Caco-2 (cell line): ENCODE data around the gene OXT. TPM values are rescaled to one million over a fixed set of nuclear protein-coding genes. Genes with fewer than 3 reads are reported as not detected.

Source experiments
- BruUV-seq: library from RNA; stranded (reverse); fragments of 400-500 nt; replicated peaks from 2 replicates; lab custom pipeline; 2021; lab: Mats Ljungman, UMichigan
- CTCF ChIA-PET: fragments of 300-600 bp; sonication (Branson Sonifier 250); formaldehyde crosslinking; loops from one replicate; lab custom pipeline; 2022; ENCODE audit warnings: antibody characterized with exemption; lab: Charles Lee
- POLR2A ChIA-PET: fragments of 300-600 bp; sonication (Branson Sonifier 250); formaldehyde crosslinking; loops from one replicate; lab custom pipeline; 2022; ENCODE audit warnings: antibody characterized with exemption; lab: Charles Lee
- DNase-seq, 2 experiments: peaks; one replicate each; pipeline versions ENCODE4 v3.0.0 to v3.0.0-alpha.2; 2020 to 2022
- H3K27me3 ChIP-seq: replicated peaks from 2 replicates; pipeline ENCODE4 v1.6.0; 2011; ENCODE audit warnings: low read length; ENCODE audit not compliant: control insufficient read depth, insufficient read depth
- H3K36me3 ChIP-seq: 2 replicates; pipeline ENCODE4 v1.5.1; 2011; ENCODE audit warnings: low read length; ENCODE audit not compliant: control insufficient read depth, insufficient read depth
- H3K4me1 ChIP-seq: fragments of 250-450 bp; sonication (Bioruptor Pico); 2 replicates; pipeline ENCODE4 v1.5.1; 2020; ENCODE audit warnings: mild to moderate bottlenecking
- H3K4me3 ChIP-seq: 2 replicates; pipeline ENCODE4 v1.5.1; 2011; ENCODE audit warnings: low read depth, mild to moderate bottlenecking, control low read depth, low read length
- H3K9me3 ChIP-seq: fragments of 250-450 bp; sonication (Bioruptor Pico); 2 replicates; pipeline ENCODE4 v1.5.1; 2020; ENCODE audit warnings: mild to moderate bottlenecking, moderate library complexity
- H3K27ac Mint-ChIP-seq: one replicate; pipeline ENCODE4 v1.8.0; 2022; ENCODE audit warnings: mixed read lengths; ENCODE audit not compliant: unreplicated experiment
- H3K27me3 Mint-ChIP-seq: one replicate; pipeline ENCODE4 v1.8.0; 2022; ENCODE audit warnings: mixed read lengths; ENCODE audit not compliant: insufficient read depth, unreplicated experiment
- H3K36me3 Mint-ChIP-seq: one replicate; pipeline ENCODE4 v1.8.0; 2022; ENCODE audit warnings: mild to moderate bottlenecking, mixed read lengths; ENCODE audit not compliant: insufficient read depth, unreplicated experiment
- H3K4me1 Mint-ChIP-seq: one replicate; pipeline ENCODE4 v1.8.0; 2022; ENCODE audit warnings: low read depth, mixed read lengths; ENCODE audit not compliant: unreplicated experiment
- H3K4me3 Mint-ChIP-seq: one replicate; pipeline ENCODE4 v1.8.0; 2022; ENCODE audit warnings: mild to moderate bottlenecking, moderate library complexity, mixed read lengths; ENCODE audit not compliant: unreplicated experiment
- H3K9me3 Mint-ChIP-seq: one replicate; pipeline ENCODE4 v1.8.0; 2022; ENCODE audit warnings: mixed read lengths; ENCODE audit not compliant: unreplicated experiment
- intact Hi-C: fragments of 100-400 bp; cut with micrococcal nuclease; formaldehyde crosslinking; loops from one replicate; pipeline ENCODE4 v1.10.0; 2022; ENCODE audit not compliant: unreplicated experiment
- total RNA-seq: library from RNA; stranded (reverse); gene quantifications from 2 replicates; pipeline ENCODE4 v1.2.3, GENCODE V29; 2022
- TF ChIP-seq, protein P1 (sequence below), 2 experiments: fragments of 200-600 bp in 1 of 2; IDR thresholded peaks; 1 replicate in 1 of 2; 2 replicates in 1 of 2; pipeline versions ENCODE4 v1.5.1 to v1.8.0; 2011 to 2022; ENCODE audit warnings: antibody characterized with exemption in 1 of 2, control low read depth in 1 of 2, inconsistent platforms in 1 of 2, low read depth in 1 of 2, low read length in 1 of 2, mild to moderate bottlenecking in 1 of 2, moderate library complexity in 1 of 2; ENCODE audit not compliant: insufficient read depth in 1 of 2, severe bottlenecking in 1 of 2, unreplicated experiment in 1 of 2

The OXT gene
- total RNA-seq, 1 experiment from 2014 or later: 2.7 TPM

DNA sequence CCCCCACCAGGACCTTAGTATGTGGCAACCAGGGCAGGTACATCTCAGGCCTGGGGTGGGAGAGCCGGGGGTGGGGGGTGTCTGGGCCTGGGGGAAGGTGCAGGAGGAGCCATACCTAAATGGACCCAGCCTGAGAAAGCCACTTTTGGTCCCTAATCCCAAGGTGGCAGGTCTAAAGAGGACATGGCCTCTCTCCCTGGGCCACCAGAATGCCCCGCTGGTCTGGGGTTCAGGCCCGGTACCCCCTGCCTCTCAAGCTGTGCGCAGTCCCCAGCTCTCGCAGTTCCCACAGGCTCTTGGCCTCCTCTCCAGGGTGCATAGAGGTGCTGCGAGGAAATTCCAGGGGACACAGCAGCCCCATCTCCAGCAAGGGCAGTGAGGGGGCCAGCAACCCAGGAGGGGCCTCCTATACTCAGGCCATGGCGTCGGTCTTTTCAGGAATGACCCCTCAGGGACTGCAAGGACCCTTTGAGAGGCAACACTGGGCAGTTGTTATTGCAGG lies 14.2 kb downstream of the OXT start:
- H3K27me3 ChIP-seq: no peaks in the 10 kb centered on the region; the same call in 1 of the 2 replicates

DNA sequence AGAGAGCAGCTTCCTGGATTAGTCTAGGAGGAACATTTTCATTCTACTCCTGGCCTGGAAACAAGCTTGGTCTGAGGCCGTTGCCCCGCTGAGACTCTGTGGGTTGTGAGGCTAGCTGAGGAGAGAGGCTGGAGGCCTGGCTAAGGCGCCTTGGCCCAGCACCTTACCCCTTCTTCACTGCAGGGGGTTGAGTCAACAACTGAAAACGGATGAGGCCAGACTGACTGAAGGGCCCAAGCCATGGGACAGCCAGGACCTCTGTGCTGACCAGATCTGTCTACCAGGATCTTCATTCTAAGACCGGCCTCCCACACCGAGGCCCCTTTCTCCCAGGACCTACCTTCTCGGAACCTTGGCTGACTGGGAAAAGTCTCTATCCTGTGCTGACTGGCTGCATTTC lies 16.6 kb downstream of the OXT start:
- Mint-ChIP-seq H3K27ac (no peak overlapping the region), H3K36me3 (no peaks in the 10 kb centered on the region), H3K4me3 (no peak overlapping the region), H3K4me1 (no peaks in the 10 kb centered on the region), H3K27me3 (no peaks in the 10 kb centered on the region), H3K9me3 (no peaks in the 10 kb centered on the region)
- TF ChIP-seq, protein P1, sequence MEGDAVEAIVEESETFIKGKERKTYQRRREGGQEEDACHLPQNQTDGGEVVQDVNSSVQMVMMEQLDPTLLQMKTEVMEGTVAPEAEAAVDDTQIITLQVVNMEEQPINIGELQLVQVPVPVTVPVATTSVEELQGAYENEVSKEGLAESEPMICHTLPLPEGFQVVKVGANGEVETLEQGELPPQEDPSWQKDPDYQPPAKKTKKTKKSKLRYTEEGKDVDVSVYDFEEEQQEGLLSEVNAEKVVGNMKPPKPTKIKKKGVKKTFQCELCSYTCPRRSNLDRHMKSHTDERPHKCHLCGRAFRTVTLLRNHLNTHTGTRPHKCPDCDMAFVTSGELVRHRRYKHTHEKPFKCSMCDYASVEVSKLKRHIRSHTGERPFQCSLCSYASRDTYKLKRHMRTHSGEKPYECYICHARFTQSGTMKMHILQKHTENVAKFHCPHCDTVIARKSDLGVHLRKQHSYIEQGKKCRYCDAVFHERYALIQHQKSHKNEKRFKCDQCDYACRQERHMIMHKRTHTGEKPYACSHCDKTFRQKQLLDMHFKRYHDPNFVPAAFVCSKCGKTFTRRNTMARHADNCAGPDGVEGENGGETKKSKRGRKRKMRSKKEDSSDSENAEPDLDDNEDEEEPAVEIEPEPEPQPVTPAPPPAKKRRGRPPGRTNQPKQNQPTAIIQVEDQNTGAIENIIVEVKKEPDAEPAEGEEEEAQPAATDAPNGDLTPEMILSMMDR (IDR thresholded peaks at IDR 0.05; ENCODE audit: insufficient read depth in 1 of 2, low read depth in 1 of 2, low read length in 1 of 2, severe bottlenecking in 1 of 2, unreplicated experiment in 1 of 2): no peak
- intact Hi-C loops: no loop called here
- H3K36me3 ChIP-seq: no peaks in the 10 kb centered on the region
- no peaks in the 10 kb centered on the region for H3K9me3 ChIP-seq
- POLR2A ChIA-PET: interaction anchor here (1.0 kb wide), 1 partner anchor 15 kb away, joined by 3 read pairs; no protein-coding TSS in a partner anchor
- 0 out of 2 replicates have a peak, but pooled peaks cover 2% of the 10 kb centered on the region for H3K4me1 ChIP-seq
- CTCF ChIA-PET: no interaction called here
- no peaks in the 10 kb centered on the region; the same call in 1 of the 2 replicates for H3K27me3 ChIP-seq
- BruUV-seq: no TSS peak
- no peak for DNase-seq
- no peak overlapping the region for H3K4me3 ChIP-seq

More for the DNA sequence above, 14.2 kb downstream of the OXT start:
- ChIA-PET CTCF (no interaction called here), POLR2A (no interaction called here)
- no peak overlapping the region for H3K4me3 Mint-ChIP-seq
- 0 out of 2 replicates have a peak, but pooled peaks cover 4% of the 10 kb centered on the region for H3K4me1 ChIP-seq
- H3K27me3 Mint-ChIP-seq: peaks cover 5% of the 10 kb centered on the region
- H3K4me3 ChIP-seq: no peak overlapping the region
- H3K36me3 Mint-ChIP-seq: no peaks in the 10 kb centered on the region
- no TSS peak for BruUV-seq
- H3K36me3 ChIP-seq: no peaks in the 10 kb centered on the region
- H3K9me3 Mint-ChIP-seq: no peaks in the 10 kb centered on the region
- no peaks in the 10 kb centered on the region for H3K4me1 Mint-ChIP-seq
- no peaks in the 10 kb centered on the region for H3K9me3 ChIP-seq
- DNase-seq: no peak
- TF ChIP-seq, protein P1 (IDR thresholded peaks at IDR 0.05; ENCODE audit: insufficient read depth in 1 of 2, low read depth in 1 of 2, low read length in 1 of 2, severe bottlenecking in 1 of 2, unreplicated experiment in 1 of 2): no peak
- intact Hi-C loops: no loop called here
- H3K27ac Mint-ChIP-seq: no peak overlapping the region

DNA sequence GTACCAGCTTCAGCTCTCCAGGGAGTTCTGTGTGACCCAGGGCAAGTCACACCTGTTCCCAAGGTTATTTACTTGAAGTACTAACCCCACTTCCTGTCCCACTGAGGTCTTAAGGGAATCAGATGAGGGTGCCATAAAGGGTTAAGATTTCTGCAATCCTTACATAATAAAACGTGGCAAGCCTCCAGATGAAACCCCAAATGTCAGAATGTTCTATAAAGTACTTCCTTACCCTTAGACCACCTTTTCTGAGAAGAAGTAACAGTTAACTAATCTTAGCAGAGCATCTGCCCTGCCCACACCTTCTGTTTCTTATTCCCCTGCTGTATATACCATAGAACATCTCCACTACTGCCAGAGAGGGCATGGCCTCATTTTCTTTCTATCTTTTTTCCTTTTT lies 19.1 kb downstream of the OXT start:
- intact Hi-C loops: no loop called here
- POLR2A ChIA-PET: no interaction called here
- Histone ChIP-seq H3K4me1 (no peaks in the 10 kb centered on the region), H3K36me3 (no peaks in the 10 kb centered on the region), H3K4me3 (no peak overlapping the region), H3K27me3 (no peaks in the 10 kb centered on the region), H3K9me3 (no peaks in the 10 kb centered on the region)
- CTCF ChIA-PET: interaction anchor here (0.6 kb wide), 1 partner anchor 27 kb away, joined by 3 read pairs; no protein-coding TSS in a partner anchor
- Mint-ChIP-seq H3K4me3 (no peak overlapping the region), H3K4me1 (no peaks in the 10 kb centered on the region), H3K27me3 (no peaks in the 10 kb centered on the region), H3K27ac (no peak overlapping the region), H3K9me3 (no peaks in the 10 kb centered on the region), H3K36me3 (no peaks in the 10 kb centered on the region)
- BruUV-seq: no TSS peak
- DNase-seq: no peak
- TF ChIP-seq, protein P1 (IDR thresholded peaks at IDR 0.05; ENCODE audit: insufficient read depth in 1 of 2, low read depth in 1 of 2, low read length in 1 of 2, severe bottlenecking in 1 of 2, unreplicated experiment in 1 of 2): no peak
